Stimulated activated CD4-positive, alpha-beta T cell treated with anti-CD3 and anti-CD28 coated beads, Interleukin-12 subunit alpha, Interleukin-12 subunit beta, amount 100 ng/mL, for 48 hours (primary cell): Measurements from ENCODE around the gene E4F1.
A peak's percentile ranks its signal among the peaks of the same experiment; 100 is the strongest.
"Not testable (repeated sequence)": the region's sequence is repeated elsewhere in the genome, so short reads cannot be mapped to it uniquely, and the experiment has no call there.

Experiments
- DNase-seq, 3 donors: peaks; one replicate each; pipeline ENCODE4 v3.0.0-alpha.2; 2020; ENCODE audit warnings: low read depth in 2 of 3, low spot score in 1 of 3

The E4F1 gene

DNA sequence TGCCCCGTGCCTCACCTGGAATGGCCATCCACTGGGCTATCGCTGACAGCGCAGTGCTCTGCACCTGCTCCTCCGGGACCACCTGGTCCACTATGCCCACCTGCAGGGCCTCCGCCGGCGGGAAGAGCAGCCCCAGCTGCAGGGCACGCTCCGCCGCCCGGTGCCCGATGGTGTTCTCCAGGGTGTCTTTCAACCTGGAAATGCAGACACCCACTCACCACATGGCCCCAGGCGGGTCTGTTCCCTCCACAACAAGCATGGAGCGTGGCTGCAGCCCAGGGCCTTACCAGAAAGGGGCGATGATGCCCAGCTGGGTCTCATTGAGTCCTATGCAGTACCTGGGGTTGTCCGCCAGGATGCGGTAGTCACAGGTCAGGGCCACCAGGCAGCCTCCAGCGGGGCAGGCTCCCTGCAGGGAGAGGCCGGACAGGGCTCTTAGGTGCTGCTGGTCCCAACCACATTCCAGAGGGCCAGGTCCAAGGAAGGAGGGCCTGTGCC is 19.7 kb downstream of the E4F1 start:
- no peak for DNase-seq

GRCh38 chr16:2243781-2244180 is 20.4 kb downstream of the E4F1 start:
- DNase-seq = no peak

DNA sequence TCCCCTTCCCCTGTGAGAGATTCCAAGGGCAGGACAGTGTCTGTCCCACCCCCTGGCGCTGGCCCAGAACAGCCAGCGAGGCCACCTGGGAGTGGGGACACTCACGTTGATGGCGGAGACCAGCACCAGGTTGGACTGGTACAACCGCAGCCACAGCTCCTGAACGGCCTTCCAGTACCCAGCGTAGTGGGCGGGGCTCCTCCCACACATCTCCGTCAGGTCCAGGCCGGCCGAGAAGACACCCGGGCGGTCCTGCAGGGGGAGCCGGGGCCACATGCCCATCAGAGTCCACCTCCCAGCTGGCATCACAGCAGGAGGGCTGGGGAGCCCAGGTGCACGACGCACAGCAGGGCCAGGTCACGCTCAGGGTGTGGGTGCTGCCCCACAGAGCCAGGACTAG is 20.9 kb downstream of the E4F1 start:
- no peak for DNase-seq

GRCh38 chr16:2244926-2245795 is 21.8 kb downstream of the E4F1 start:
- DNase-seq = no peak

- DNase-seq = no peak
These were observed 23.0 kb downstream of the E4F1 start for GRCh38 chr16:2246301-2246885.

DNA sequence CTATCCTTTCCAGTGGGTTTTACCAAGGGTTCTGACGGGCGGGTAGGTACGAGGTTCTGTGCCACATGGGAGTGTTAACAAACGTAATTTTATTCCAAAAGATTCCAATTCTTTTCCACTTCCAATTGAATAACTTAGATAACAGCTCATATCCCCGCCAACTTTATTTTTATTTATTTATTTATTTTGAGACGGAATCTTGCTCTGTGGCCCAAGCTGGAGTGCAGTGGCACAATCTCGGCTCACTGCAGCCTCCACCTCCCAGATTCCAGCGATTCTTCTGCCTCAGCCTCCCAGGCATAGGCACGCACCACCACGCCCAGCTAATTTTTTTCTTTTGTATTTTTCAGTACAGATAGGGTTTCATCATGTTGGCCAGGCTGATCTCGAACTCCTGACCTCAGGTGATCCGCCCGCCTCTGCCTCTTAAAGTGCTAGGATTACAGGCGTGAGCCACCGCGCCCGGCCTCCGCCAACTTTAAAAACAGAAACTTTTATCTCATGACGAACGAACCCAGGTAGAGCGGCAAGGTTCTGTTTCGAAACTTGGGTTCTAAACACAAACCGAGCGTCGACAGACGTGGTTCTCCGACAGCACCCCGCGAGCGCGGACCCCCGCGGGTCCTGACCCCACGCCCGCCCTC is 27.4 kb downstream of the E4F1 start:
- DNase-seq = peak in 2 of 3 donors; percentile 36 to 38

DNA sequence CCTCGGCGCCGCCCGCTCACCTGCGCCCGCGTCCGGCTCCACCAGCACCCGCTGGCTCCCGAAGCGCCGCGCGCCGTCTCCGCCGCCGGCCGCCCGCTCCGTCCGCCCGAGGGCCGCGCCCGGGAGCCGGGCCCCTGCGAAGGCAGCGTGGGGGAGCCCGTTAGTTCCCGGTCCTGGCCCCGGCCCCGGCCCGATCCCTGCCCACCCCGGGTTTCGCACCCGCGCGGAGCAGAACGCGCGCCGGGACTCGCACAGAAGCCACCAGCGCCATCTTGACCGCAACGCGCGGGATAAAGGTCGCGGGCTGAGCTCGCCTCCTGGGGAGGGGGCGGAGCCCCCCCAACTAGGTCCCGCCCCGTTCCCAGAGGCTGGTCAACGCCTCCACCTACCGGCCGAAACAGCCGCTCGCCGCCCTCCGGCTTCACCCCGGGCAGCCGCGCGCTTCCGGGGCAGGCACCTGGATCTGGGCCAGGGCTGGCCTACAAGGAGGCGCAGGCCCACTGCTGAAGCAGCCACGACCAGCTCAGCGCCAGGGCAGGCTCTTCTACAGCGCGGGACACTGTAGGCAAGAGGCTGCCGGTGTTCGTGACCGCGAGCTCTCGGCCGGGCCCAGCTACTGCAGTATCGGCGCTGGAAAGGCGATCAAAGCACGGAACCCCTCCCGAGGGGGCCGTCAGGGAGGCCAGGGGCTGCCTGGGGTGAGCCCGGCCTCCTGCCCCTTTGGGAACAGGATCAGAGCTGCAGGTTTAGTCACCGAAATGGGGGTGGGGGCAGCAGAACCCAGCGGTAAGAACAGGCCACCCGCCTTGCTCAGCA is 28.1 kb downstream of the E4F1 start, which contains the start of gene ECI1:
Gene ECI1, minus strand, starts transcription at position 292 of the 816 bp plus-strand sequence. Its CDS starts 21 bp downstream, at position 271.
- DNase-seq = peak; percentile 73 to 85 (median 81)

DNA sequence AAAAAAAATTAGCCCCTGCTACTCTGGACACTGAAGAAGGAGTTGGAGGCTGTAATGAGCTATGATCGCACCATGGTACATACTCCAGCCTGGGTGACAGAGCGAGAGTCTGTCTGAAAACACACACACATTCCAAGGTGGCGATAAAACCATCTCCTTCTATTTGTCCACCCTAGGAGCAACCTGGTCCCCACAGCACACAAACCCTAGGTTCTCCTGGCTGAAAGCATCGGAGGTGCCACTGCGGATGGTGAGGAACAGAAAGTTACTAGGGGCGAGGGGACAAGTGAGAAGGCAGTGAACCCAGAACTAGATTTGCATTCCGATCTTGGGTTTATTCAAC is 29.4 kb downstream of the E4F1 start:
- no peak for DNase-seq

DNA sequence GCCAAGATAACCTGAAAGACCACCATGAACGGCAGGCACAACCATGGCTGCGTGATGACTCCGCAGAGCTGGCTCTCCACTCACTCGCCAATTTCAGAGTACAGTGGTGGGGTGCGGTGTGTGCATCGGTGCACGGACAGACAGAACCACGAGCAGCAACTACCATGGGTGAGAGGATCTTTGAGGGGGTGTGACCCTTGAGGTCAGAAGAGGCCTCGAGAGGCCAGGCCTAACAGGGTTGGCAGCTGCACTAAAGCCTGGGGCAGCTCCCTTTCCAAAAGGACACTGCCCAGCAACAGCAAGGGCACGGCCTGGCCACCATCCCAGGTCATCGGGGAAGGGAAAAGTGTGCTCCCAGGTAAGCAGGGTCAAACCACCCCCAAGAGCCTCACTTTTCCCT is 29.9 kb downstream of the E4F1 start:
- no peak for DNase-seq

- DNase-seq = no peak
These were observed 33.2 kb downstream of the E4F1 start for GRCh38 chr16:2256531-2257140.

DNA sequence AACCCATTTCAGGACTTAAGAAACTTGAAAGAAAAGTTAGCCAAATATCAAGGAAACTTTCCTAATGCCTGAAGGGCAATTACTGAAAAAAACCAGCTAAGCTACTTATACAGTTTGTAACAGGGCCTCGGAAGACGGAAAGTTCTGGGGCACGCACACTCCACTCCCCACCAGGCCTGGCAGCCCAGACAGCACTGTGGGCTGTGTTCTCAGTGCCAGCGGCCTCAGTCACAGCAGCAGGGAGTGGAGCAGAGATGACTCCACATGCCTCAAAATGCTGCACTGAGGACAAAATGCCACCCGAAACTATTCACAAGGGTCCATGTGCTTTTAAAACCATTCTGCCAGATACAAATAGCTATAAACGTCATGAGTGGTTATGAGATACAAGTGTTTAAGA is 34.3 kb downstream of the E4F1 start:
- DNase-seq = no peak

DNA sequence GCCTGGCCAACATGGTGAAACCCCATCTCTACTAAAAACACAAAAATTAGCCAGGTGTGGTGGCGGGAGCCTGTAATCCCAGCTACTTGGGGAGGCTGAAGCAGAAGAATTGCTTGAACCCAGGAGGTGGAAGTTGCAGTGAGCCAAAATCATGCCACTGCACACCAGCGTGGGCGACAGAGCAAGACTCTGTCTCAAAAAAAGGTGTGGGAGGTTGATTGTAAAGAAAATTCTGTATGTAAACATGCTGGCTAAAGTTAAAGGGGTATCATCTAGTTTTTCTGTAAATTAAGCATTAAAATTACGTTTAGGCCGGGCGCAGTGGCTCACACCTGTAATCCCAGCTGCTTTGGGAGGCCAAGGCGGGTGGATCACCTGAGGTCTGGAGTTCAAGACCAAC is 35.1 kb downstream of the E4F1 start:
- DNase-seq = not testable (repeated sequence)

DNA sequence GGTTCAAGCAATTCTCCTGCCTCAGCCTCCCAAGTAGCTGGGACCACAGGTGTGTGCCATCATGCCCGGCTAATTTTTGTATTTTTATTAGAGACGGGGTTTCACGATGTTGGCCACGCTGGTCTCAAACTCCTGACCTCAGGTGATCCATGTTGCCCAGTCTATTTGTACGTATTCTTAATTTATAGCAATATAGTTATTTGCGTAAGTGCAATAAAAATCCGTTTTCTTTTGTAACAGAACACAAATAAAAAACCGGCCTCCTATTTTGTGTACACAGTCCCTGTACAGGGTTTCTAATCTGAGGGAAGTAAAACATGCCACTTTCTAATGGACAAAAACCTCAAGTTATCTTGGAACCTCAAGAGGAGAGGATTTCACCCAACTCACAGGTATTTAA is 36.9 kb downstream of the E4F1 start:
- DNase-seq = no peak

- DNase-seq = not testable (repeated sequence)
These were observed 39.6 kb downstream of the E4F1 start for GRCh38 chr16:2263026-2263425.

DNA sequence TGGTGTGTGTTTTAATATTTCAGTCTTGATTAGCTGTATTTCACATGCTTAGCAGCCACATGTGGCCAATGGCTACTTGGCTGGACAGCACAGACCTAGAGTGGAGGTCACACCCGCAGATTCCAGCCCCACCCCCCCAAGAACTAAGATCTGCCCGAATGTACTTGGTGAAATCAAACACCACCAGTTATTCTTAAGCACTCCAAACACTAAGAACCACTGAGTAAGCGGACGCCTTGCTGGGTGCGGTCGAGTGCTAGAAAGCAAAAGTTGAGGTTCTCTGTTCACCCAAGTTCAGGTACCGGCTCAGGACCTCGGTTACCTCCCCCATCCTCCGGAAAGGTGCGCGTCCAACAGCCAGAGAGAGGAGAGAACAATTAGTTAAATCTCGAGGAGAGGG is 43.5 kb downstream of the E4F1 start:
- DNase-seq = not testable (repeated sequence)

- not testable (repeated sequence) for DNase-seq
These were observed 44.1 kb downstream of the E4F1 start for GRCh38 chr16:2267505-2267912.

- peak; percentile 92 to 97 (median 92) for DNase-seq
These were observed 44.7 kb downstream of the E4F1 start, which contains the start of gene RNPS1 for GRCh38 chr16:2267913-2268666. RNPS1 (minus strand) TSS chr16:2268126; CDS start chr16:2264643, 3,483 bp downstream.

DNA sequence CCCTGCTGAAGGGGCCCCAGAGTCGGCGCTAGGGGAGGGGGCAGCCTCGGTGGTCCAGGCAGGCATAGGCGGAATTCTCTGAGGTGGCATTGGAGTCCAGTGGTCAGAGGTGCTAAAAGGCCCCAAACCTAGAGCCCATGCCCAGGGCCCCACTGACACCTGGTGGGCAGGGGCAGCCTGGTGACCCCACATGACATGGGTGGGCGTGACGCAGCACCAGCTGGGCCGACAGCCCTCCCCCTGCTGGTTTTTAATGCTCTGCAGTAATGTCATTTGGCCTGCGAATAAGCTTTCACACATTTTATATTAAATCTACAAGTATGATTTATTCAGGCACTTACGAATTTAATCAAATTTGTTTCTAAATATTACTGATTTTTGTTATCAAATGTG is 46.7 kb downstream of the E4F1 start:
- no peak for DNase-seq

DNA sequence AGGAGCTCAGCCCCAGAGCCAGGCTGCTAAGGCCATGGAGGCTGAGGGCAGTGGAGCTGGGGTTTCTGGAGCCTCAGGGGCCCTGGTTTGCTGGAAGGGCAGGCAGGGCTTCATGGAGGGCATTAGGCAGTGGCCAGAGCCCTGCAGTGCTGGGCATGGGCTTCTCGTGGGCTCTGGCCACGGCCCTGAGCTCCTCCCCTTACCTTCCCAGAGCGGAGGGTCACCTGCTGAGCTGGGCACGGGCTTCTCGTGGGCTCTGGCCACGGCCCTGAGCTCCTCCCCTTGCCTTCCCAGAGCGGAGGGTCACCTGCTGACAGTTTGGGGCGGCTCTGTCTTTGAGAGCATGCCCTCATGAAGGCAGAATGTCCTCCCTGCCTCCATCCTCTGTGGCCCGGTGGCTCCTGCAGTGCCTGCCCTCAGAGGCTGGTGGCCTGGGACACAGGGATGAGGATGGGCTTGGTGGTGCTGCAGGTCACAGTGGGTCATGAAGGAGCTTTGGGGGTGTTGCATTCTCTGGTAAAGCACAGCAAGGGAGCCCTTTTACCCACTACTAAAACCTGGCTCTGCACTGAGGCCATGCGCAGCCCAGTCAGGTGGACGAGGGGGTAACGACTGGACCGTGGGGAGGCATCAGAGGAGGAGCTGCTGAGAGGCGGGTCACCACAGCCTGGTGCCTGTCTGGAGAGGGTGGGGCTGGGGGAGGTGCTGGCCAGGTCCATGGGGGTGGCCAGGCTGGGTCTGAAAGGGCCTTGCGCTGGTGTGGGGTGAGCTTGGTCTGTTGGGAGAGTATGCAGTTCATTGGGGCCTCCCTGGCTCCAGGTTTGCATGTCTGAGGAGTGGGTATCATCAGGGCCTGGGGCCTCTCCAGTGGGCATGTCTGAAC is 47.4 kb downstream of the E4F1 start:
- DNase-seq = no peak
